ENCODE results near the gene APPBP2.
"Not testable (repeated sequence)": the region's sequence is repeated elsewhere in the genome, so short reads cannot be mapped to it uniquely, and the experiment has no call there.

The APPBP2 gene

DNA sequence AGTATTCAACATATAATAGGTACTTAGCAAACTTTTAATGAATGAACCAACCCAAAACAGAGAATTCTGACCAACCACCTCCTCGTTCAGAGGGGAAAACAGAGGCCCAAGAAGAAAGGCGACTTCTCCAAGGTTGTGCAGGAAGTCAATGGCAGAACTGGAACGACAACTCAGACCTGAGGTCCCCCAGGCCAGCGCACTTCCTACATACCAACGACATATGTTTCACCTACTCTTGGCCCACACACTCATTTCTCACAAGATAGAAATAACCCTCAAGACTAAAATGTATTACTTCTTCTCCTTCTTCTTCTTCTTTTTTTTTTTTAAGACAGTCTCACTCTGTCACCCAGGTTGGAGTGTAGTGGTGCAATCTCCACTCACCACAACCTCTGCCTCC is 89.4 kb downstream of the APPBP2 start:
- TF ChIP-seq CTCF (IDR thresholded peaks at IDR 0.05; ENCODE audit: low read depth, low read length) = no peak
- no peak overlapping the region for H3K4me3 ChIP-seq (ENCODE audit: low read depth, low read length)

DNA sequence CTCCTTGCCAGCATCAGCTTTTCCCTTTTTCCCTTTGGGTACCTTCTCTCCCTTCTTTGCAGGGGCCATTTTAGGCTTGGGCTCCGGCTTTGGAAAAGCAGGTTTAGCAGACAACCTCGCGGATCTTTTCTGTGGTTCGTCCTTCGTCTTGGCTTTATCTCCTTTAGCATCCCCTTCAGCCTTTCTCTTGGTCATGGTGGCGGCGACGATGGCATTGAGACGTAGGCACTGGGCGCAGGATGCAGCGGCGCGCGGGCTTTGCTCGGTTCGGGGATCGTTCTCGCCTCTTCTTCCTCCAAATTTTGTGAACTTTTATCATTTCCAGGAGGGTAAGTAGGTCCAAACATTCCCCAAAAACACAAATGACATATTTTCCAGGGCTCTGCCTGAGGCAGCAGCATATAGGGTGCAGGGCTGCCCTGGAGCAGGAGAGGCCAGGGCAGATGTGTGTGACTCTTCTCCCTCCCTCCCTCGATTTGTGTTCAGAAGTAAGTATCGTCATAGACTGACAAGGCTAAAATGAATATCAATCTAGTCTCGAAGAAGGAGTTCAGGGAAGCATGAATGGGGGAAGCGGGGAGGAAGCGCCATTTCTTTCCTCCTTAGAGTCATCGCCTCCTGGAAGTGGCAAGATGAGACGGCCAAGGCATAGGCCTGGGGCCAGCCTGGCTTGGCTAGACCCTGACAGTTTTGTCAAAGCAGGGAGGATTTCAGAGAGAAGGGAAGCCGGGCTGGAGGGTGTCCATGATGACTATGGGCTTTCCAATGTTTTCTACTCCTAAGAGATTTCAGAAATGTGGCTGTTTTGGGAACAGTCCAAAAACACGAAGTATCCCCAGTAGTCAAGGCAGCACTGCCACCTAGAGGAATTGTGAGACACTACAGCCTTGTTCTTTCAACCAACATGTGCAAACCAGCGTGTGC is 90.5 kb downstream of the APPBP2 start:
- TF ChIP-seq CTCF (IDR thresholded peaks at IDR 0.05; ENCODE audit: low read depth, low read length) = peak; percentile 72
- no peak overlapping the region for H3K4me3 ChIP-seq (ENCODE audit: low read depth, low read length)

GRCh38 chr17:60433021-60433997 is 92.7 kb downstream of the APPBP2 start:
- not testable (repeated sequence) for H3K4me3 ChIP-seq (ENCODE audit: low read depth, low read length)

DNA sequence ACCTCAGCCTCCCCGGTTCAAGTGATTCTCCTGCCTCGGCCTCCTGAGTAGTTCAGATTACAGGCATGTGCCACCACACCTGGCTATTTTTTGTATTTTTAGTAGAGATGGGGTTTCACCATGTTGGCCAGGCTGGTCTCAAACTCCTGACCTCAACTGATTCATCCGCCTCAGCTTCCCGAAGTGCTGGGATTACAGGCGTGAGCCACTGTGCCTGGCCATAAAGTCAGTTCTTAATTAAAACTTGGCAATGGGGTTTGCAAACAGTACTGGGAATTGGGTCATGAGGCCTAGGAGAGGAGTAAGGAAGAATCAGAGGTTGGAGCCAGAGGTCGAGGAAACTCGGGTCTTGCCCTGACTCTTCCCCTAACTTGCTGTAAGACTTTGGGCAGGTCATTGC is 95.5 kb downstream of the APPBP2 start:
- H3K4me3 ChIP-seq (ENCODE audit: low read depth, low read length) = not testable (repeated sequence)

DNA sequence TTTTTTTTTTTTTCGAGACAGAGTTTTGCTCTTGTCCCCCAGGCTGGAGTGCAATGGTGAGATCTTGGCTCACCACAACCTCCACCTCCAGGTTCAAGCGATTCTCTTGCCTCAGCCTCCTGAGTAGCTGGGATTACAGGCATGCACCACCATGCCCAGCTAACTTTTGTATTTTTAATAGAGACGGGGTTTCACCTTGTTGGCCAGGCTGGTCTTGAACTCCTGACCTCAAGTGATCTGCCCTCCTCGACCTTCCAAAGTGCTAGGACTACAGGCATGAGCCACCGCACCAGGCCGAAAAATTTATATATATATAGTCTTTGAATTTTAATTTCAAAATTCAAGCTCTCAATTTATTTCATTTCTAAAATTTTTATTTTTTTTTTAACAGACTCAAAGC is 97.6 kb downstream of the APPBP2 start:
- H3K4me3 ChIP-seq (ENCODE audit: low read depth, low read length) = not testable (repeated sequence)

DNA sequence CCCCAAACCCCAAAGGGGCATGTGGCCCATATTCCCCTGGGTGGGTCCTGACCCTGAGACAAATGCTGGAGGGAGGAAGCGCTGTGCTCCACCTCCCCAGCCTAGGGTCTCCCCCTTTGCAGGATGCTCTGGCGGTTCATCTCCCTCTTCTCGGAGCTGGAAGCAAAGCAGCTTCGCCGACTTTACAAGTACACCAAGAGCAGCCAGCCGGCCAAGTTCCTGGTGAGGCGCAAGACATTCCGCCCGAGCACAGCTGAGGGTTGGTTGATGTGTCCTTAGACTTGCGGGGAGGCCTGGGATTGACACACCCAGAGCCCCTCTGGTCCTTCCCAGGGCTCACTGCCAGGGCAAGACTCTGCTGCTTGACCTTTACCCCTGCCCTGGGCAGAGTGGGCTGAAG is 99.4 kb downstream of the APPBP2 start:
- no peak overlapping the region for H3K4me3 ChIP-seq (ENCODE audit: low read depth, low read length)
- no peak for TF ChIP-seq CTCF (IDR thresholded peaks at IDR 0.05; ENCODE audit: low read depth, low read length)

GRCh38 chr17:60425626-60426025 is 100.4 kb downstream of the APPBP2 start:
- H3K4me3 ChIP-seq (ENCODE audit: low read depth, low read length) = no peak overlapping the region
- TF ChIP-seq CTCF (IDR thresholded peaks at IDR 0.05; ENCODE audit: low read depth, low read length) = no peak

DNA sequence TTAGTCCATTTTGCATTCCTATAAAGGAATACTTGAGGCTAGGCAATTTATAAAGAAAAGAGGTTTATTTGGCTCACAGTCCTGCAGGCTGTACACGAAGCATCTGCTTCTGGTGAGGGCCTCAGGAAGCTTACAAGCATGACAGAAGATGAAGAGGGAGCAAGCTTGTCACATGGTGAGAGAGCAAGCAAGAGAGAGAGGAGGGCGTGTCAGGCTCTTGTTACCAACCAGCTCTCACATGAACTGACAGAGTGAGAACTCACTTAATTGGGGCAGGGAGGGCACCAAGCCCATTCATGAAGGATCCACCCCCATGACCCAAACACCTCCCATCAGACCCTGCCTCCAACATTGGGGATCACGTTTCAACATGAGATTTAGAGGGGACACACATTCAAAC is 102.2 kb downstream of the APPBP2 start:
- H3K4me3 ChIP-seq (ENCODE audit: low read depth, low read length) = no peak overlapping the region
- TF ChIP-seq CTCF (IDR thresholded peaks at IDR 0.05; ENCODE audit: low read depth, low read length) = no peak

All from WI38 (cell line).